HepG2 (cell line): ENCODE results near the gene TBC1D22A. TPM values are rescaled to one million over a fixed set of nuclear protein-coding genes. Genes with fewer than 3 reads are reported as not detected.

Experiments
- CBX5 ChIP-seq: sonication (generic); formaldehyde crosslinking; IDR thresholded peaks from 2 replicates; pipeline ENCODE4 v1.4.0; 2020; ENCODE audit warnings: missing genetic modification reagents, borderline replicate concordance
- DNMT3B ChIP-seq: conservative IDR thresholded peaks from 2 replicates; pipeline ENCODE4 v1.6.1; 2016; ENCODE audit warnings: missing biosample characterization, control low read depth
- FIP1L1 ChIP-seq: fragments of 200-400 bp; formaldehyde crosslinking; IDR thresholded peaks from 2 replicates; pipeline ENCODE4 v1.6.1; 2018; ENCODE audit warnings: low read depth, mild to moderate bottlenecking, low read length, moderate library complexity, borderline replicate concordance; ENCODE audit not compliant: insufficient read depth
- HIVEP1 ChIP-seq: sonication (generic); formaldehyde crosslinking; IDR thresholded peaks from 2 replicates; pipeline ENCODE4 v1.4.0; 2020; ENCODE audit warnings: mild to moderate bottlenecking, missing genetic modification reagents
- MEIS1 ChIP-seq: sonication (generic); formaldehyde crosslinking; IDR thresholded peaks from 2 replicates; pipeline ENCODE4 v1.9.0; 2021; ENCODE audit warnings: mild to moderate bottlenecking, missing genetic modification reagents, moderate library complexity, borderline replicate concordance
- NCOA5 ChIP-seq: sonication (generic); formaldehyde crosslinking; IDR thresholded peaks from 2 replicates; pipeline ENCODE4 v1.4.0; 2020; ENCODE audit warnings: missing genetic modification reagents
- SAFB2 ChIP-seq: sonication (generic); formaldehyde crosslinking; IDR thresholded peaks from 2 replicates; pipeline ENCODE4 v1.5.1; 2020; ENCODE audit warnings: missing genetic modification reagents, low read depth, mild to moderate bottlenecking, borderline replicate concordance
- SKI ChIP-seq: fragments of 450-650 bp; IDR thresholded peaks from one replicate; pipeline ENCODE4 v1.6.1; 2018; ENCODE audit warnings: mild to moderate bottlenecking; ENCODE audit not compliant: partially characterized antibody
- SMAD1 ChIP-seq: sonication (generic); formaldehyde crosslinking; IDR thresholded peaks from 2 replicates; pipeline ENCODE4 v1.4.0; 2020; ENCODE audit warnings: missing genetic modification reagents, low read depth, mild to moderate bottlenecking, borderline replicate concordance
- SNAPC2 ChIP-seq: sonication (generic); formaldehyde crosslinking; IDR thresholded peaks from 2 replicates; pipeline ENCODE4 v1.8.1; 2022; ENCODE audit warnings: mild to moderate bottlenecking, missing genetic modification reagents
- SP2 ChIP-seq: sonication (generic); formaldehyde crosslinking; IDR thresholded peaks from 2 replicates; pipeline ENCODE4 v1.5.1; 2020; ENCODE audit warnings: mild to moderate bottlenecking, missing genetic modification reagents
- TOPORS ChIP-seq: sonication (generic); formaldehyde crosslinking; IDR thresholded peaks from 2 replicates; pipeline ENCODE4 v1.8.0; 2023; ENCODE audit warnings: mild to moderate bottlenecking, missing genetic modification reagents
- ZNF17 ChIP-seq: sonication (generic); formaldehyde crosslinking; IDR thresholded peaks from 2 replicates; pipeline ENCODE4 v1.5.0; 2020; ENCODE audit warnings: mild to moderate bottlenecking, missing genetic modification reagents
- ZNF501 ChIP-seq: sonication (generic); formaldehyde crosslinking; IDR thresholded peaks from 2 replicates; pipeline ENCODE4 v1.5.1; 2020; ENCODE audit warnings: mild to moderate bottlenecking, moderate library complexity, missing genetic modification reagents
- ZNF629 ChIP-seq: sonication (generic); formaldehyde crosslinking; conservative IDR thresholded peaks from 2 replicates; pipeline ENCODE4 v1.5.0; 2020; ENCODE audit warnings: missing genetic modification reagents
- polyA plus RNA-seq, 8 experiments: library from polyadenylated mRNA; depleted of rRNA in 3 of 8; stranded (reverse) in 7 of 8; unstranded in 1 of 8; fragments of >200 nt; fragmentation: Illumina TruSeq in 4 of 8; extraction: Trizol in 4 of 8; gene quantifications; 2 replicates each; pipeline versions ENCODE4 v1.2.1 to v1.2.3, GENCODE V29; 2011 to 2016; ENCODE audit warnings: low read depth in 4 of 8, missing spikeins in 1 of 8, mixed read lengths in 1 of 8; ENCODE audit not compliant: insufficient read depth in 1 of 8
- total RNA-seq, 5 experiments: library from RNA; depleted of rRNA; stranded (reverse); fragments of >200 nt; fragmentation: Illumina TruSeq; extraction: Trizol; gene quantifications; 2 replicates each; pipeline ENCODE4 v1.2.3, GENCODE V29; 2016; ENCODE audit warnings: low read depth in 1 of 5
- TF ChIP-seq, protein P1 (sequence below): sonication (generic); formaldehyde crosslinking; IDR thresholded peaks from 2 replicates; pipeline ENCODE4 v1.4.0; 2020; ENCODE audit warnings: mild to moderate bottlenecking, missing genetic modification reagents, borderline replicate concordance
- TF ChIP-seq, protein P2 (sequence below): sonication (generic); formaldehyde crosslinking; IDR thresholded peaks from 2 replicates; pipeline ENCODE4 v1.4.0; 2020; ENCODE audit warnings: low read depth, missing genetic modification reagents
- TF ChIP-seq, protein P3 (sequence below), 2 experiments: sonication (generic) in 1 of 2; formaldehyde crosslinking in 1 of 2; IDR thresholded peaks; 2 replicates each; pipeline versions ENCODE4 v1.4.0 to v1.6.1; 2018 to 2020; ENCODE audit warnings: missing genetic modification reagents in 2 of 2, borderline replicate concordance in 1 of 2, low read depth in 1 of 2, mild to moderate bottlenecking in 1 of 2, missing biosample characterization in 1 of 2

TBC1D22A gene
- total and polyA plus RNA-seq, 2 of the 13 experiments (the other 11 are each of a cell fraction or from before 2014, with no cell fraction given), result 17.3 to 18.0 TPM

DNA sequence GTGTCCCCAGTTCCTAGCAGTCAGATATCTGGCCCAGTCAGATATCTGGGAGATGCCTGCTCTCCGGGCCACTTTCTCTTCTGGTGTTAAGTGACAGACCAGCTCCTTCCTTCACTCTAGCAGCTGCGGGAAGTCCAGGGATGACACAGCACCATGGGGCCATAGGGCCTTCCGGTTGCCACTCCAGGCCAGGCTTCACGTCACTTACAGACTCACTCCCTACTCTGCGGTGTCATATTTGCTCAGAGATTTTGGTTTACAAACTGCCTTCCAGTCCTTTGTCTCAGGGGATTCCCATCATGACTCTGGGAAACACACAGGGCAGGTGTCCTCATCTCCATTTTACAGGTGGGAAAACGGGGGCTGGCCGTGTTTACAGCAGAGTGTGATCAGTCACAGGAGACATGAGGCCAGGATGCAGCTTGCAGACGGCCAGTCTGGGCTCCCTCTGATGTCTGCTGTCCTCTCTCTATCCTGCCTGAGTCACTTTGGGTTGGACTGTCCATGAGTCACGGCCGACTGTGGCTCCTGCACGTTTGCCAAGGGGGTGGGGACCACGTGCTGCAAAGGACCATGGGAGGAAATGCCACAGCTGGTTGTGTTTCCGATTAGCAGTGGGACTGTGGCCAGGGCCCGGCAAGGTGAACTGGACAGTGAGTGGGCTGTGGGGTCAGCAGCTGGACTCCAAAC, 8.2 kb upstream of the TBC1D22A start (continued):
- TF ChIP-seq, protein P1, sequence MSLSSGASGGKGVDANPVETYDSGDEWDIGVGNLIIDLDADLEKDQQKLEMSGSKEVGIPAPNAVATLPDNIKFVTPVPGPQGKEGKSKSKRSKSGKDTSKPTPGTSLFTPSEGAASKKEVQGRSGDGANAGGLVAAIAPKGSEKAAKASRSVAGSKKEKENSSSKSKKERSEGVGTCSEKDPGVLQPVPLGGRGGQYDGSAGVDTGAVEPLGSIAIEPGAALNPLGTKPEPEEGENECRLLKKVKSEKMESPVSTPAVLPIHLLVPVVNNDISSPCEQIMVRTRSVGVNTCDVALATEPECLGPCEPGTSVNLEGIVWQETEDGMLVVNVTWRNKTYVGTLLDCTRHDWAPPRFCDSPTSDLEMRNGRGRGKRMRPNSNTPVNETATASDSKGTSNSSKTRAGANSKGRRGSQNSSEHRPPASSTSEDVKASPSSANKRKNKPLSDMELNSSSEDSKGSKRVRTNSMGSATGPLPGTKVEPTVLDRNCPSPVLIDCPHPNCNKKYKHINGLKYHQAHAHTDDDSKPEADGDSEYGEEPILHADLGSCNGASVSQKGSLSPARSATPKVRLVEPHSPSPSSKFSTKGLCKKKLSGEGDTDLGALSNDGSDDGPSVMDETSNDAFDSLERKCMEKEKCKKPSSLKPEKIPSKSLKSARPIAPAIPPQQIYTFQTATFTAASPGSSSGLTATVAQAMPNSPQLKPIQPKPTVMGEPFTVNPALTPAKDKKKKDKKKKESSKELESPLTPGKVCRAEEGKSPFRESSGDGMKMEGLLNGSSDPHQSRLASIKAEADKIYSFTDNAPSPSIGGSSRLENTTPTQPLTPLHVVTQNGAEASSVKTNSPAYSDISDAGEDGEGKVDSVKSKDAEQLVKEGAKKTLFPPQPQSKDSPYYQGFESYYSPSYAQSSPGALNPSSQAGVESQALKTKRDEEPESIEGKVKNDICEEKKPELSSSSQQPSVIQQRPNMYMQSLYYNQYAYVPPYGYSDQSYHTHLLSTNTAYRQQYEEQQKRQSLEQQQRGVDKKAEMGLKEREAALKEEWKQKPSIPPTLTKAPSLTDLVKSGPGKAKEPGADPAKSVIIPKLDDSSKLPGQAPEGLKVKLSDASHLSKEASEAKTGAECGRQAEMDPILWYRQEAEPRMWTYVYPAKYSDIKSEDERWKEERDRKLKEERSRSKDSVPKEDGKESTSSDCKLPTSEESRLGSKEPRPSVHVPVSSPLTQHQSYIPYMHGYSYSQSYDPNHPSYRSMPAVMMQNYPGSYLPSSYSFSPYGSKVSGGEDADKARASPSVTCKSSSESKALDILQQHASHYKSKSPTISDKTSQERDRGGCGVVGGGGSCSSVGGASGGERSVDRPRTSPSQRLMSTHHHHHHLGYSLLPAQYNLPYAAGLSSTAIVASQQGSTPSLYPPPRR (CRISPR knock-in tag), result peak; percentile 65; the same call in 1 of the 2 replicates
- TF ChIP-seq SP2 (CRISPR knock-in tag) (0 out of 2 replicates have a peak, but pooled peaks have one; percentile 5), MEIS1 (CRISPR knock-in tag) (peak; percentile 83; the same call in 1 of the 2 replicates), TOPORS (CRISPR knock-in tag) (no peak), FIP1L1 (no peak), CBX5 (CRISPR knock-in tag) (peak; percentile 77), DNMT3B (CRISPR knock-in tag) (peak; percentile 57; the same call in 1 of the 2 replicates), NCOA5 (CRISPR knock-in tag) (no peak), SNAPC2 (CRISPR knock-in tag) (0 out of 2 replicates have a peak, but pooled peaks have one; percentile 33), SKI (peak; percentile 95), SAFB2 (peak; percentile 63; the same call in 1 of the 2 replicates), ZNF17 (CRISPR knock-in tag) (no peak), HIVEP1 (CRISPR knock-in tag) (0 out of 2 replicates have a peak, but pooled peaks have one; percentile 32), ZNF501 (CRISPR knock-in tag) (peak; percentile 91), SMAD1 (CRISPR knock-in tag) (peak; percentile 60; the same call in 1 of the 2 replicates), ZNF629 (CRISPR knock-in tag) (peak; percentile 75)
- TF ChIP-seq, protein P2, sequence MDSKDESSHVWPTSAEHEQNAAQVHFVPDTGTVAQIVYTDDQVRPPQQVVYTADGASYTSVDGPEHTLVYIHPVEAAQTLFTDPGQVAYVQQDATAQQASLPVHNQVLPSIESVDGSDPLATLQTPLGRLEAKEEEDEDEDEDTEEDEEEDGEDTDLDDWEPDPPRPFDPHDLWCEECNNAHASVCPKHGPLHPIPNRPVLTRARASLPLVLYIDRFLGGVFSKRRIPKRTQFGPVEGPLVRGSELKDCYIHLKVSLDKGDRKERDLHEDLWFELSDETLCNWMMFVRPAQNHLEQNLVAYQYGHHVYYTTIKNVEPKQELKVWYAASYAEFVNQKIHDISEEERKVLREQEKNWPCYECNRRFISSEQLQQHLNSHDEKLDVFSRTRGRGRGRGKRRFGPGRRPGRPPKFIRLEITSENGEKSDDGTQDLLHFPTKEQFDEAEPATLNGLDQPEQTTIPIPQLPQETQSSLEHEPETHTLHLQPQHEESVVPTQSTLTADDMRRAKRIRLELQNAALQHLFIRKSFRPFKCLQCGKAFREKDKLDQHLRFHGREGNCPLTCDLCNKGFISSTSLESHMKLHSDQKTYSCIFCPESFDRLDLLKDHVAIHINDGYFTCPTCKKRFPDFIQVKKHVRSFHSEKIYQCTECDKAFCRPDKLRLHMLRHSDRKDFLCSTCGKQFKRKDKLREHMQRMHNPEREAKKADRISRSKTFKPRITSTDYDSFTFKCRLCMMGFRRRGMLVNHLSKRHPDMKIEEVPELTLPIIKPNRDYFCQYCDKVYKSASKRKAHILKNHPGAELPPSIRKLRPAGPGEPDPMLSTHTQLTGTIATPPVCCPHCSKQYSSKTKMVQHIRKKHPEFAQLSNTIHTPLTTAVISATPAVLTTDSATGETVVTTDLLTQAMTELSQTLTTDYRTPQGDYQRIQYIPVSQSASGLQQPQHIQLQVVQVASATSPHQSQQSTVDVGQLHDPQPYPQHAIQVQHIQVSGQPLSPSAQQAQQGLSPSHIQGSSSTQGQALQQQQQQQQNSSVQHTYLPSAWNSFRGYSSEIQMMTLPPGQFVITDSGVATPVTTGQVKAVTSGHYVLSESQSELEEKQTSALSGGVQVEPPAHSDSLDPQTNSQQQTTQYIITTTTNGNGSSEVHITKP, result peak; percentile 62; the same call in 1 of the 2 replicates
- TF ChIP-seq, protein P3, sequence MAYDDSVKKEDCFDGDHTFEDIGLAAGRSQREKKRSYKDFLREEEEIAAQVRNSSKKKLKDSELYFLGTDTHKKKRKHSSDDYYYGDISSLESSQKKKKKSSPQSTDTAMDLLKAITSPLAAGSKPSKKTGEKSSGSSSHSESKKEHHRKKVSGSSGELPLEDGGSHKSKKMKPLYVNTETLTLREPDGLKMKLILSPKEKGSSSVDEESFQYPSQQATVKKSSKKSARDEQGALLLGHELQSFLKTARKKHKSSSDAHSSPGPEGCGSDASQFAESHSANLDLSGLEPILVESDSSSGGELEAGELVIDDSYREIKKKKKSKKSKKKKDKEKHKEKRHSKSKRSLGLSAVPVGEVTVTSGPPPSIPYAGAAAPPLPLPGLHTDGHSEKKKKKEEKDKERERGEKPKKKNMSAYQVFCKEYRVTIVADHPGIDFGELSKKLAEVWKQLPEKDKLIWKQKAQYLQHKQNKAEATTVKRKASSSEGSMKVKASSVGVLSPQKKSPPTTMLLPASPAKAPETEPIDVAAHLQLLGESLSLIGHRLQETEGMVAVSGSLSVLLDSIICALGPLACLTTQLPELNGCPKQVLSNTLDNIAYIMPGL (CRISPR knock-in tag; IDR thresholded peaks at IDR 0.05; ENCODE audit: borderline replicate concordance in 1 of 2, low read depth in 1 of 2), result peak in 1 of 2 experiments; percentile 70; a peak in 3 of 4 replicates
